HL-60 (cell line): ENCODE measurements around the gene ALDH2.

ENCODE experiments used
- POLR2AphosphoS5 ChIP-seq: IDR thresholded peaks from 2 replicates; pipeline ENCODE4 v1.6.1; 2012; ENCODE audit warnings: low read depth
- TF ChIP-seq, protein P1 (sequence below): IDR thresholded peaks from one replicate; pipeline ENCODE4 v1.5.1; 2011; ENCODE audit warnings: low read length, control low read depth, inconsistent platforms; ENCODE audit not compliant: insufficient read depth

DNA sequence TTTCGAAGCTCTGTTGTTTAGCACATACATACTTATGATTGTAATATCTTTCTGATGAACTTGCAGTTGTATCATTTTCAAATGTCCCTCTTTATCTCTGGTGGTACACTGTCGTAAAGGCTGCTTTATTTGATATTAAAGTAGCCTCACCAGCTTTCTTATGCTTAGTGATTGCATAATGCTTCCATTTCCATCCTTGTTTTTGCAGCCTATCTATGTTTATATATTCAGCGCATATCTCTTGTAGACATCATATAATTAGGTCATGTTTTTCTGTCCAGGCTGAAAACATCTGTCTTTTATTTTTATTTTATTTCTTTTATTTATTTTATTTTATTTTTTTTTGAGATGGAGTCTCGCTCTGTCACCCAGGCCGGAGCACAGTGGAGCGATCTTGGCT, 46.3 kb upstream of the ALDH2 start:
- TF ChIP-seq, protein P1, sequence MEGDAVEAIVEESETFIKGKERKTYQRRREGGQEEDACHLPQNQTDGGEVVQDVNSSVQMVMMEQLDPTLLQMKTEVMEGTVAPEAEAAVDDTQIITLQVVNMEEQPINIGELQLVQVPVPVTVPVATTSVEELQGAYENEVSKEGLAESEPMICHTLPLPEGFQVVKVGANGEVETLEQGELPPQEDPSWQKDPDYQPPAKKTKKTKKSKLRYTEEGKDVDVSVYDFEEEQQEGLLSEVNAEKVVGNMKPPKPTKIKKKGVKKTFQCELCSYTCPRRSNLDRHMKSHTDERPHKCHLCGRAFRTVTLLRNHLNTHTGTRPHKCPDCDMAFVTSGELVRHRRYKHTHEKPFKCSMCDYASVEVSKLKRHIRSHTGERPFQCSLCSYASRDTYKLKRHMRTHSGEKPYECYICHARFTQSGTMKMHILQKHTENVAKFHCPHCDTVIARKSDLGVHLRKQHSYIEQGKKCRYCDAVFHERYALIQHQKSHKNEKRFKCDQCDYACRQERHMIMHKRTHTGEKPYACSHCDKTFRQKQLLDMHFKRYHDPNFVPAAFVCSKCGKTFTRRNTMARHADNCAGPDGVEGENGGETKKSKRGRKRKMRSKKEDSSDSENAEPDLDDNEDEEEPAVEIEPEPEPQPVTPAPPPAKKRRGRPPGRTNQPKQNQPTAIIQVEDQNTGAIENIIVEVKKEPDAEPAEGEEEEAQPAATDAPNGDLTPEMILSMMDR = no peak
- TF ChIP-seq POLR2AphosphoS5 = no peak
